Body of pancreas (tissue), 4 donors: ENCODE results near the gene PHF3.

ENCODE experiments used
- CTCF ChIP-seq, 7 experiments: fragments of 450-650 bp in 4 of 7; fragments of 200-600 bp in 3 of 7; sonication (generic) in 3 of 7; IDR thresholded peaks; one replicate each; pipeline ENCODE4 v1.5.1; 2016 to 2019; ENCODE audit warnings: antibody characterized with exemption in 7 of 7
- POLR2A ChIP-seq, 3 donors: fragments of 450-650 bp; IDR thresholded peaks; one replicate each; pipeline ENCODE4 v1.6.1; 2016; ENCODE audit warnings: antibody characterized with exemption in 3 of 3, mild to moderate bottlenecking in 2 of 3

DNA sequence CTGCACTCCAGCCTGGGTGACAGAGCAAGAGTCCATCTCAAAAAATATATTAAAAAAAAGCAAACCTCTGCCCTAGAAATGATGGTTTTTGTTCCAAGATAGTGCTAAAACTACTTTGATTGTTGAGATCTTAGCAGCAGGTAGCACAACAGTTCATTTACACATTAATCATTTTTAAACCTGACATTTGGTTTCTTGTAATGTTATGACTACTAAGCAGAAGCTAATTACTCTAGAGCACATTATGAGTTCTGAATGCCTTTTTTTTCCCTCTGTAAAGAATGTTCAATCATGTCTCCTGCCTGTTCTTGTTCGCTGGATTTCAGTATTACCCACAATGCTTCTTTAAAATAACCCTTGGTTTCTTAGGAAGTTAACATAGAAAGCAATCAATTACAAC, 24.7 kb upstream of the PHF3 start:
- no peak for TF ChIP-seq POLR2A (IDR thresholded peaks at IDR 0.05)
- no peak for TF ChIP-seq CTCF (IDR thresholded peaks at IDR 0.05)
